ENCODE data around the gene HERPUD1.
A peak's percentile ranks its signal among the peaks of the same experiment; 100 is the strongest.
"Not testable (repeated sequence)": the region's sequence is repeated elsewhere in the genome, so short reads cannot be mapped to it uniquely, and the experiment has no call there.

Gene HERPUD1

GRCh38 chr16:56921571-56921970, 10.4 kb upstream of the HERPUD1 start:
- Histone ChIP-seq H3K36me3 (ENCODE audit: control insufficient read depth, insufficient read depth, low read length) (no peaks in the 10 kb centered on the region), H3K27ac (ENCODE audit: low read depth, low read length, severe bottlenecking) (no peak overlapping the region), H3K9me3 (ENCODE audit: control insufficient read depth, low read length) (no peaks in the 10 kb centered on the region), H3K4me1 (ENCODE audit: control insufficient read depth, insufficient read depth, low read length, poor library complexity, severe bottlenecking) (no peaks in the 10 kb centered on the region), H3K4me3 (ENCODE audit: extremely low read depth, insufficient read depth, low read length, poor library complexity, severe bottlenecking) (no peak overlapping the region)
- WGBS, 2 experiments (ENCODE audit: insufficient coverage in 2 of 2), result 90 to 97% methylated on average over 3 of the region's 4 CpGs

DNA sequence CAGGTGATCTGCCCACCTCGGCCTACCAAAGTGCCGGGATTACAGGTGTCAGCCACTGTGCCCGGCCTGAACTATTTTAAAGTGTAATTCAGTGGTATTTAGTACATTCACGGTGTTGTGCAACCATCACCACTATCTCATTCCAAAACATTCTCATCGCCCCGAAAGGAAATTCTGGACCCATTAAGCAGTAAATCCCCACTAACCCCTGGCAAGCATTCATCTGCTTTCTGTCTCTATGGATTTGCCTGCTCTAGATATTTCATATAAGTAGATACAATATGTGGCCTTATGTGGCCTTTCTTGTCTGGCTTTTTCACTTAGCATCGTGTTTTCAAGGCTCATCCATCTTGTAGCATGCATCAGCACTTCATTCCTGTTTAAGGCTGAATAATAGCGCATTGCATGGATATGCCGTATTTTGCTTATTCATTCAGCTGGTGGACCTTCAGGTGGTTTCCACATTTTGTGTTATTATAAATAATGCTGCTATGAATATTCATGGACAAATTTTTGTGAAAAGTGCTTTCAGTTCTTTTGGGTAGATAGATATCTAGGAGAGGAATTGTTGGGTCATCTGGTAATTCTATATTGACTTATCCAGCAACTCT, 8.4 kb upstream of the HERPUD1 start:
- no peaks in the 10 kb centered on the region for H3K36me3 ChIP-seq (ENCODE audit: control insufficient read depth, insufficient read depth, low read length)
- H3K4me3 ChIP-seq (ENCODE audit: extremely low read depth, insufficient read depth, low read length, poor library complexity, severe bottlenecking), result no peak overlapping the region
- WGBS, 2 experiments (ENCODE audit: insufficient coverage in 2 of 2), result 83 to 90% methylated on average over 2 to 5 of the region's 9 CpGs
- H3K9me3 ChIP-seq (ENCODE audit: control insufficient read depth, low read length), result no peaks in the 10 kb centered on the region
- H3K4me1 ChIP-seq (ENCODE audit: control insufficient read depth, insufficient read depth, low read length, poor library complexity, severe bottlenecking), result no peaks in the 10 kb centered on the region
- H3K27ac ChIP-seq (ENCODE audit: low read depth, low read length, severe bottlenecking), result no peak overlapping the region

DNA sequence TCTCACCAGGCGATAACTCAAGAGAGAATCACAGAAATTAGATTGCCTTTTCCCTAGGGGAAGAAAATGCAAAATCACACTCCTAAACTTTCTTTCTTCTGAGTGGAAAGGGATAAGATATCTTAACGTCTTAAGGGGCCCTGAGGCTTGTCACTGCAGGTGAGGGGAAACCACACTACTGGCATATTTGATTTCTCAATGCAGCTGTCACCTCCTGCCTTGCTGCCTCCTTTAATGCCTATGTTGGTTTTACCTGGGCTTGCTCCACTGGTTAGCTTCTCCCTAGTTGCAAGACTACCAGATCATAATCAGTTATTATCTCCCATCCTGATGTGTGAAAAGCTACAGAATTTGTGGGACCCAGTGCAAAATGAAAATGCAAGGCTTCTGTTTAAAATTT, 4.5 kb upstream of the HERPUD1 start:
- no peaks in the 10 kb centered on the region for H3K4me1 ChIP-seq (ENCODE audit: control insufficient read depth, insufficient read depth, low read length, poor library complexity, severe bottlenecking)
- H3K4me3 ChIP-seq (ENCODE audit: extremely low read depth, insufficient read depth, low read length, poor library complexity, severe bottlenecking), result no peak overlapping the region
- WGBS, 2 experiments (ENCODE audit: insufficient coverage in 2 of 2), result 100% methylated on average over 1 of the region's 2 CpGs; no CpG with 5 or more reads in 1 of the 2 experiments
- H3K9me3 ChIP-seq (ENCODE audit: control insufficient read depth, low read length), result no peaks in the 10 kb centered on the region
- no peak overlapping the region for H3K27ac ChIP-seq (ENCODE audit: low read depth, low read length, severe bottlenecking)
- H3K36me3 ChIP-seq (ENCODE audit: control insufficient read depth, insufficient read depth, low read length), result no peaks in the 10 kb centered on the region

- Histone ChIP-seq H3K27ac (ENCODE audit: low read depth, low read length, severe bottlenecking) (no peak overlapping the region), H3K9me3 (ENCODE audit: control insufficient read depth, low read length) (no peaks in the 10 kb centered on the region), H3K36me3 (ENCODE audit: control insufficient read depth, insufficient read depth, low read length) (peaks cover 11% of the 10 kb centered on the region), H3K4me1 (ENCODE audit: control insufficient read depth, insufficient read depth, low read length, poor library complexity, severe bottlenecking) (no peaks in the 10 kb centered on the region), H3K4me3 (ENCODE audit: extremely low read depth, insufficient read depth, low read length, poor library complexity, severe bottlenecking) (no peak overlapping the region)
- 92 to 100% methylated on average over 3 of the region's 4 CpGs for WGBS, 2 experiments (ENCODE audit: insufficient coverage in 2 of 2)
Measured at GRCh38 chr16:56929639-56930038, 2.3 kb upstream of the HERPUD1 start.

DNA sequence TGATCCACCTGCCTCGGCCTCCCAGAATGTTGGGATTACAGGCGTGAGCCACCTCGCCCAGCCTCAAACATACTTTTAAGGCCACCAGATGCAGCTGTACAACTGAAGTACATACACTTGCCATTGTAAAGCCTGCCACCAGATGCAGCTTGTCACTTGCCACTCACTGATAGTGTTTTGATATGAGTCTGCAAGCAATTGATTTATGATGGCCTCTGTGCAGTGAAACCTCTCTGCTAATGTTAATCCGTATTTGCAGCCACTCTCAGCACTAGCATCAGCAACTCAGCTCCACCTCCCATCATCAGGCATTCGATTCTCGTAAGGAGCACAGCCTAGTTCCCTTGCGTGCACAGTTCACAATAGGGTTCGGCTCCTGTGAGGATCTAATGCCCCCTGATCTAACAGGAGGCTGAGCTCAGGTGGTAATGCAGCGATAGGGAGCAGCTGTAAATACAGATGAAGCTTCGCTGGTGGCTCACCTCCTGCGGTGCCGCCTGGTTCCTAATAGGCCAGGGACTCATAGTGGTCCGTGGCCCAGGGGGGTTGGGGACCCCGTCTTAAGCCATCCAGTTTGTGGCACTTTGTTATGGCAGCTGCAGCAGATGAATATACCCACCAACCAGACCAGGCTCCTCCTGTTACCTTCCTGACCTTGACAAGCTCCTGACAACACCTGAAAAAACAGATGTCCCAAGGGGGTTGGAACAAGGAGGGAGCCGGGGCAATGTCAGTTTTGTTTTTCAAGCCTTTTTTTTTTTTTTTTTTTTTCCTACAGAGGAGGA, 1.3 kb upstream of the HERPUD1 start:
- H3K9me3 ChIP-seq (ENCODE audit: control insufficient read depth, low read length), result no peaks in the 10 kb centered on the region
- H3K4me3 ChIP-seq (ENCODE audit: extremely low read depth, insufficient read depth, low read length, poor library complexity, severe bottlenecking), result no peak overlapping the region
- 90 to 96% methylated on average over 12 to 14 of the region's 15 CpGs for WGBS, 2 experiments (ENCODE audit: insufficient coverage in 2 of 2)
- no peaks in the 10 kb centered on the region for H3K4me1 ChIP-seq (ENCODE audit: control insufficient read depth, insufficient read depth, low read length, poor library complexity, severe bottlenecking)
- H3K27ac ChIP-seq (ENCODE audit: low read depth, low read length, severe bottlenecking), result peak overlapping the region; percentile 5
- H3K36me3 ChIP-seq (ENCODE audit: control insufficient read depth, insufficient read depth, low read length), result peaks cover 21% of the 10 kb centered on the region

DNA sequence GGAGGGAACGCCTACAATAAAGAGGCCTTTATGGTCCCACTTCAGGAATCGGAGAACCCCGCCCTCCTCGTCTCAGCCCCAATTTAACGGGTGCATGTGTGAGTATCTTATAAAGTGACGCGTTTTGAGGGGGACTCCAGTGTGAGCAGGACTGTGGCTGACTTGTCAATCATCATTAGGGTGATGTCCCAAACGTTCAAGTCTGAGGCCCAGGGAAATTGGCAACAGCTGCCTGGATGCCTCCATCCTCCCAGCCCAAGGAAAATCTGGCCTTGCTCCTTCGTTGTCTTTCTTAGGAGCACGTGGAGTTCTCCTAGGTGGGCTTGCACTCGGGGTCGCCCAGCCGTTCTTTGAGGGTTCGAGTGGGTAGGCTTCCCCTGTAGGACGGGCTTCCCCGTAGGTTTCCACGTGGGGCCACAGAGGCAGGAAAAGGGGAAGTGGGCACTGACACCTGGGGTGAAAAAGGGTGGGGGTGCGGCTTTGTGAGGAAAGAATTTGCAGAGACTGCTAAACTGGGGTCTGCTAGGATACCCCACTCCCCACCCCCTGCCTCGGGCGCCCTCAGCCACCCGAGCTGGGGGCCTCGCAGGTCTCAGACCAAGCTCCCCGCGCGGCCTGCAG, 561 bp upstream of the HERPUD1 start:
- 51 to 53% methylated on average over 19 to 20 of the region's 25 CpGs for WGBS, 2 experiments (ENCODE audit: insufficient coverage in 2 of 2)
- H3K4me3 ChIP-seq (ENCODE audit: extremely low read depth, insufficient read depth, low read length, poor library complexity, severe bottlenecking), result peak overlapping the region; percentile 98
- H3K36me3 ChIP-seq (ENCODE audit: control insufficient read depth, insufficient read depth, low read length), result peaks cover 27% of the 10 kb centered on the region
- H3K4me1 ChIP-seq (ENCODE audit: control insufficient read depth, insufficient read depth, low read length, poor library complexity, severe bottlenecking), result no peaks in the 10 kb centered on the region
- no peaks in the 10 kb centered on the region for H3K9me3 ChIP-seq (ENCODE audit: control insufficient read depth, low read length)
- peak overlapping the region; percentile 97 for H3K27ac ChIP-seq (ENCODE audit: low read depth, low read length, severe bottlenecking)

GRCh38 chr16:56932721-56933619, 1.0 kb downstream of the HERPUD1 start:
- 0 to 13% methylated on average over 17 to 18 of the region's 25 CpGs for WGBS, 2 experiments (ENCODE audit: insufficient coverage in 2 of 2)
- H3K27ac ChIP-seq (ENCODE audit: low read depth, low read length, severe bottlenecking), result peak overlapping the region; percentile 97
- peaks cover 43% of the 10 kb centered on the region for H3K36me3 ChIP-seq (ENCODE audit: control insufficient read depth, insufficient read depth, low read length)

GRCh38 chr16:56933828-56934598, 2.1 kb downstream of the HERPUD1 start:
- WGBS, 2 experiments (ENCODE audit: insufficient coverage in 2 of 2), result 0 to 67% methylated on average over 1 to 3 of the region's 8 CpGs
- Histone ChIP-seq H3K9me3 (ENCODE audit: control insufficient read depth, low read length) (no peaks in the 10 kb centered on the region), H3K36me3 (ENCODE audit: control insufficient read depth, insufficient read depth, low read length) (peaks cover 53% of the 10 kb centered on the region), H3K4me1 (ENCODE audit: control insufficient read depth, insufficient read depth, low read length, poor library complexity, severe bottlenecking) (no peaks in the 10 kb centered on the region), H3K27ac (ENCODE audit: low read depth, low read length, severe bottlenecking) (no peak overlapping the region), H3K4me3 (ENCODE audit: extremely low read depth, insufficient read depth, low read length, poor library complexity, severe bottlenecking) (peak overlapping the region; percentile 98)

More at GRCh38 chr16:56932721-56933619, 1.0 kb downstream of the HERPUD1 start:
- Histone ChIP-seq H3K4me1 (ENCODE audit: control insufficient read depth, insufficient read depth, low read length, poor library complexity, severe bottlenecking) (no peaks in the 10 kb centered on the region), H3K4me3 (ENCODE audit: extremely low read depth, insufficient read depth, low read length, poor library complexity, severe bottlenecking) (peak overlapping the region; percentile 98), H3K9me3 (ENCODE audit: control insufficient read depth, low read length) (no peaks in the 10 kb centered on the region)

DNA sequence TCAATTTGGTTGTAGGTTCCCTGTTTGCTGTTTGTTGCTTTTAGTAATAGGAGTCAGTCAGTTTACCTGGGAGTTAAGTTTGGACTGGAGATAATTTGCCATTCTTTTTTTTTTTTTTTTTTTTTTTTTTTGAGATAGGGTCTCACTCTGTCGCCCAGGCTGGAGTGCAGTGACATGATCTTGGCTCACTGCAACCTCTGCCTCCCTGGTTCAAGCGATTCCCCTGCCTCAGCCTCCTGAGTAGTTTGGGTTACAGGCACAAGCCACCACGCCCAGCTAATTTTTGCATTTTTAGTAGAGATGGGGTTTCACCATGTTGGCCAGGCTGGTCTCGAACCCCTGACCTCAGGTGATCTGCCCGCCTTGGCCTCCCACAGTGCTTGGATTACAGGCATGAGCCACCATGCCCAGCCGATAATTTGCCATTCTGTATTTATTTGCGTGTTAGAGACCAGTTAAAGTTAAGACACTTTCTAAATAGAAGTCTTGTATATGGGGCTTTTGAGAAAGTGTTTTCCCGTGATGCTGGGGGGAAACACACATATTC, 2.7 kb downstream of the HERPUD1 start:
- H3K4me3 ChIP-seq (ENCODE audit: extremely low read depth, insufficient read depth, low read length, poor library complexity, severe bottlenecking), result peak overlapping the region; percentile 98

More for the DNA sequence above, 2.7 kb downstream of the HERPUD1 start:
- peaks cover 59% of the 10 kb centered on the region for H3K36me3 ChIP-seq (ENCODE audit: control insufficient read depth, insufficient read depth, low read length)
- not testable (repeated sequence) for H3K27ac ChIP-seq (ENCODE audit: low read depth, low read length, severe bottlenecking); H3K9me3 ChIP-seq (ENCODE audit: control insufficient read depth, low read length); H3K4me1 ChIP-seq (ENCODE audit: control insufficient read depth, insufficient read depth, low read length, poor library complexity, severe bottlenecking)
- WGBS, 2 experiments (ENCODE audit: insufficient coverage in 2 of 2), result 88 to 94% methylated on average over 4 of the region's 8 CpGs

Measured in mesodermal cell (in vitro differentiated cells).